Gastroesophageal sphincter (tissue), 3 donors: ENCODE data around the gene ITGA6.

ENCODE experiments used
- POLR2A ChIP-seq, 2 donors: fragments of 450-650 bp; IDR thresholded peaks; one replicate each; pipeline ENCODE4 v1.6.1; 2017; ENCODE audit warnings: antibody characterized with exemption in 2 of 2, mild to moderate bottlenecking in 2 of 2, moderate library complexity in 1 of 2
- POLR2AphosphoS5 ChIP-seq: sonication (generic); formaldehyde crosslinking; IDR thresholded peaks from one replicate; pipeline ENCODE4 v1.6.1; 2017; ENCODE audit warnings: antibody characterized with exemption
- TF ChIP-seq, protein P1 (sequence below), 4 experiments: fragments of 200-600 bp in 2 of 4; fragments of 450-650 bp in 2 of 4; sonication (generic) in 1 of 4; IDR thresholded peaks; one replicate each; pipeline ENCODE4 v1.5.1; 2017 to 2019; ENCODE audit warnings: antibody characterized with exemption in 4 of 4, mild to moderate bottlenecking in 2 of 4, moderate library complexity in 2 of 4

DNA sequence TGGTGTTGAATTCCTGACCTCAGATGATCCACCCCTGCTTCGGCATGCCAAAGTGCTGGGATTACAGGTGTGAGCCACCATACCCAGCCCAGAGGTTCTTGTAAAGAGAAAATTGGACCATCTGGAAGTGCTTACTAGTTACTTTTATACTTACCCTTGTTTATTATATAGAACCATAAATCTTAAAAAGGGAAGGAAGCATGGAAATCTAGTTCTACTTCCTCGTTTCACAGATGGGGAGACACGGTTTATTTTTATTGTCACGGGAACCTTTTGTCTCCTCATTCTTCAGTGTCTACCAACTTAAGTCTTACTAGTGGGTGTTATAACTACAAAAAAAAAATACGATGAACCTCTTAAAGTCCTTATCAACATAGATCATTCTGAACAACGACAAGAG, 82.7 kb downstream of the ITGA6 start:
- TF ChIP-seq POLR2AphosphoS5 = no peak
- no peak for TF ChIP-seq POLR2A (IDR thresholded peaks at IDR 0.05)
- TF ChIP-seq, protein P1, sequence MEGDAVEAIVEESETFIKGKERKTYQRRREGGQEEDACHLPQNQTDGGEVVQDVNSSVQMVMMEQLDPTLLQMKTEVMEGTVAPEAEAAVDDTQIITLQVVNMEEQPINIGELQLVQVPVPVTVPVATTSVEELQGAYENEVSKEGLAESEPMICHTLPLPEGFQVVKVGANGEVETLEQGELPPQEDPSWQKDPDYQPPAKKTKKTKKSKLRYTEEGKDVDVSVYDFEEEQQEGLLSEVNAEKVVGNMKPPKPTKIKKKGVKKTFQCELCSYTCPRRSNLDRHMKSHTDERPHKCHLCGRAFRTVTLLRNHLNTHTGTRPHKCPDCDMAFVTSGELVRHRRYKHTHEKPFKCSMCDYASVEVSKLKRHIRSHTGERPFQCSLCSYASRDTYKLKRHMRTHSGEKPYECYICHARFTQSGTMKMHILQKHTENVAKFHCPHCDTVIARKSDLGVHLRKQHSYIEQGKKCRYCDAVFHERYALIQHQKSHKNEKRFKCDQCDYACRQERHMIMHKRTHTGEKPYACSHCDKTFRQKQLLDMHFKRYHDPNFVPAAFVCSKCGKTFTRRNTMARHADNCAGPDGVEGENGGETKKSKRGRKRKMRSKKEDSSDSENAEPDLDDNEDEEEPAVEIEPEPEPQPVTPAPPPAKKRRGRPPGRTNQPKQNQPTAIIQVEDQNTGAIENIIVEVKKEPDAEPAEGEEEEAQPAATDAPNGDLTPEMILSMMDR (IDR thresholded peaks at IDR 0.05) = no peak
